Keratinocyte (primary cell): ENCODE results near the gene DLGAP1. TPM values are rescaled to one million over a fixed set of nuclear protein-coding genes. Genes with fewer than 3 reads are reported as not detected.

Experiments
- DNase-seq: peaks from one replicate; pipeline ENCODE4 v3.0.0-alpha.2; 2011; ENCODE audit warnings: low read depth, missing footprints, low spot score
- FAIRE-seq: peaks from 2 replicates; lab custom pipeline; 2011; peaks lifted over from hg19 to GRCh38; lab: Jason Lieb, UNC
- H2AFZ ChIP-seq: 2 replicates; pipeline ENCODE4 v1.6.0; 2012; ENCODE audit warnings: low read length, control low read depth, inconsistent platforms; ENCODE audit not compliant: control insufficient read depth
- H3K27ac ChIP-seq: 2 replicates; pipeline ENCODE4 v1.5.1; 2011; ENCODE audit warnings: low read length; ENCODE audit not compliant: control insufficient read depth, insufficient read depth
- H3K27me3 ChIP-seq: 3 replicates; pipeline ENCODE4 v1.6.0; 2011; ENCODE audit warnings: low read length; ENCODE audit not compliant: control insufficient read depth, insufficient read depth; ENCODE audit errors: extremely low read depth
- H3K36me3 ChIP-seq, 2 experiments: 2 replicates in 1 of 2; 3 replicates in 1 of 2; pipeline ENCODE4 v1.5.1; 2011; ENCODE audit warnings: low read length in 2 of 2, mild to moderate bottlenecking in 1 of 2; ENCODE audit not compliant: control insufficient read depth in 2 of 2, insufficient read depth in 2 of 2; ENCODE audit errors: extremely low read depth in 1 of 2
- H3K4me1 ChIP-seq: 3 replicates; pipeline ENCODE4 v1.5.1; 2011; ENCODE audit warnings: low read length; ENCODE audit not compliant: control insufficient read depth, insufficient read depth; ENCODE audit errors: extremely low read depth
- H3K4me2 ChIP-seq: 3 replicates; pipeline ENCODE4 v1.6.0; 2011; ENCODE audit warnings: low read depth, low read length; ENCODE audit not compliant: control insufficient read depth, insufficient read depth; ENCODE audit errors: extremely low read depth
- H3K4me3 ChIP-seq, 3 experiments: fragments of 200-600 bp in 1 of 3; sonication (generic) in 1 of 3; 2 replicates in 2 of 3; 3 replicates in 1 of 3; pipeline ENCODE4 v1.5.1; 2011 to 2016; ENCODE audit warnings: low read length in 3 of 3, mild to moderate bottlenecking in 3 of 3, control low read depth in 2 of 3, inconsistent platforms in 1 of 3, low read depth in 1 of 3, mixed read lengths in 1 of 3, mixed run types in 1 of 3, moderate library complexity in 1 of 3; ENCODE audit not compliant: control insufficient read depth in 2 of 3, insufficient read depth in 2 of 3; ENCODE audit errors: extremely low read depth in 1 of 3
- H3K79me2 ChIP-seq: 2 replicates; pipeline ENCODE4 v1.6.0; 2012; ENCODE audit warnings: low read length; ENCODE audit not compliant: control insufficient read depth, insufficient read depth
- H3K9ac ChIP-seq: 3 replicates; pipeline ENCODE4 v1.6.0; 2011; ENCODE audit warnings: low read length; ENCODE audit not compliant: control insufficient read depth, insufficient read depth; ENCODE audit errors: extremely low read depth
- H3K9me1 ChIP-seq: 3 replicates; pipeline ENCODE4 v1.6.0; 2011; ENCODE audit warnings: low read length; ENCODE audit not compliant: control insufficient read depth, insufficient read depth; ENCODE audit errors: extremely low read depth
- H3K9me3 ChIP-seq: 2 replicates; pipeline ENCODE4 v1.5.1; 2012; ENCODE audit warnings: low read depth, low read length; ENCODE audit not compliant: control insufficient read depth
- H4K20me1 ChIP-seq: 3 replicates; pipeline ENCODE4 v1.6.0; 2011; ENCODE audit warnings: low read length; ENCODE audit not compliant: control insufficient read depth, insufficient read depth; ENCODE audit errors: extremely low read depth
- CTCF ChIP-seq, 3 experiments: IDR thresholded peaks in 1 of 3; conservative IDR thresholded peaks in 1 of 3; optimal IDR thresholded peaks in 1 of 3; 2 replicates in 2 of 3; 3 replicates in 1 of 3; pipeline versions ENCODE3 to v1.5.1; 2011; ENCODE audit warnings: low read length in 3 of 3, mild to moderate bottlenecking in 3 of 3, moderate library complexity in 2 of 3, control low read depth in 1 of 3, inconsistent platforms in 1 of 3; ENCODE audit not compliant: insufficient read depth in 2 of 3; ENCODE audit errors: extremely low read depth in 1 of 3
- EZH2 ChIP-seq: IDR thresholded peaks from one replicate; pipeline ENCODE4 v1.6.1; 2012; ENCODE audit warnings: inconsistent platforms, mild to moderate bottlenecking, low read length, moderate library complexity
- dilution Hi-C: fragments of 300-500 bp; cut with MboI; formaldehyde crosslinking; loops from one replicate; pipeline ENCODE4 v1.7.0; 2020; ENCODE audit warnings: low sequenced_read_pairs; ENCODE audit not compliant: extremely low pct_ligation_motif_present
- polyA plus RNA-seq, 5 experiments: library from polyadenylated mRNA; depleted of rRNA in 3 of 5; stranded (reverse) in 3 of 5; stranded (forward) in 1 of 5; unstranded in 1 of 5; fragments of >200 nt; gene quantifications; 1 replicate in 1 of 5; 2 replicates in 3 of 5; 3 replicates in 1 of 5; pipeline versions ENCODE4 v1.2.1 to v1.2.3, GENCODE V29; 2011 to 2012; ENCODE audit warnings: missing spikeins in 2 of 5, low read depth in 1 of 5, low replicate concordance in 1 of 5

The DLGAP1 gene
- polyA plus RNA-seq, 1 donor (not counting 4 experiments of a cell fraction or from before 2014, with no cell fraction given): not detected

DNA sequence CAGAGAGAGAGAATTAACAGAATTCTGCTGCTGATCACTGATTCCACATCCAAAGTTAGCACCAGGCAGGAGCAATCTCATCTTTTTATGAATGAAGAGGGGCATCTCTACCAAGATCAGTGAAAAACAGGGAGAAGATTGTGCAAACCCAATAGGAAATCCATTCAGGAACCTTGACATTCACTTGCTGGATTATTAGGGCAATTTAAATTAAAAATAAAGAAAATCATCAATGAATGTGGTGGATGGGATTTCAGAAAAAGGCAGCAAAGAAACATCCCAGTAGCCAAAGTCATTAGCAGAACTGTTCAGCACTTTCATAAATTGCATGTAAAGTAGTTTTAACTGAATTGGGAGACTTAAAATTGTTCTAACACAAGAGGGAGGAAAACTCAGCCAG is 581.9 kb downstream of the DLGAP1 start:
- Histone ChIP-seq H3K4me3 (no peak overlapping the region), H3K27me3 (no peaks in the 10 kb centered on the region), H3K9me3 (no peaks in the 10 kb centered on the region), H4K20me1 (no peaks in the 10 kb centered on the region), H3K9ac (no peak overlapping the region), H3K27ac (no peak overlapping the region), H3K9me1 (no peaks in the 10 kb centered on the region), H3K36me3 (no peaks in the 10 kb centered on the region), H2AFZ (no peak overlapping the region), H3K4me2 (no peak overlapping the region), H3K4me1 (no peaks in the 10 kb centered on the region), H3K79me2 (no peaks in the 10 kb centered on the region)
- dilution Hi-C loops: no loop called here
- TF ChIP-seq CTCF (optimal IDR thresholded peaks at IDR 0.05 in 1 of 3, IDR thresholded peaks at IDR 0.05 in 1 of 3, conservative IDR thresholded peaks at IDR 0.05 in 1 of 3; ENCODE audit: extremely low read depth in 1 of 3, insufficient read depth in 2 of 3, low read length in 3 of 3) (no peak), EZH2 (no peak)
- FAIRE-seq: no peak
- DNase-seq: no peak

DNA sequence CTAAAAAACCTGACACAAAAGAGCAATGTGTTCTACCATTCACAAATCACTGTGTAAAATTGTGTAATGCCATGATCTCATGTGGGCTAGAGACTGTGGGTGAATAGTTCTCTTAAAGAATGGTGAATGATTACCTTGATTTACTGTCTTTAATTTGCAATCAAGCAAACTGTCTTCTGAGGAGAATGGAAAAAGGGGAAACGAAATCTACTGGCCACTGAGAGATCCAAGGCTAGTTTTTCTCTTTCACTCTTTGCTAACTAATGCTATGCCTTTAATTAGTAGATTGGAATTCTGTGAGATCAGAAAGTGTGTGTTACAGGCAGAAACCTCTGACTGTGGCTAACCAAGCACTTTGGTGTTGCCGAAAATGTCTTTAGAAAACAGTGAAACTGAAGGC is 582.5 kb downstream of the DLGAP1 start:
- H3K27me3 ChIP-seq: no peaks in the 10 kb centered on the region
- no peaks in the 10 kb centered on the region for H3K36me3 ChIP-seq
- H3K4me2 ChIP-seq: no peak overlapping the region
- H3K79me2 ChIP-seq: no peaks in the 10 kb centered on the region
- TF ChIP-seq EZH2 (no peak), CTCF (optimal IDR thresholded peaks at IDR 0.05 in 1 of 3, IDR thresholded peaks at IDR 0.05 in 1 of 3, conservative IDR thresholded peaks at IDR 0.05 in 1 of 3; ENCODE audit: extremely low read depth in 1 of 3, insufficient read depth in 2 of 3, low read length in 3 of 3) (no peak)
- H3K9me3 ChIP-seq: no peaks in the 10 kb centered on the region
- FAIRE-seq (no peak), DNase-seq (no peak)
- H3K27ac ChIP-seq: no peak overlapping the region
- H2AFZ ChIP-seq: no peak overlapping the region
- no peaks in the 10 kb centered on the region for H3K4me1 ChIP-seq
- no peaks in the 10 kb centered on the region for H3K9me1 ChIP-seq
- no peak overlapping the region for H3K9ac ChIP-seq
- dilution Hi-C loops: no loop called here
- no peaks in the 10 kb centered on the region for H4K20me1 ChIP-seq
- H3K4me3 ChIP-seq: no peak overlapping the region
